HCT116 (cell line): Measurements from ENCODE around the gene OR6B2. TPM values are rescaled to one million over a fixed set of nuclear protein-coding genes. Genes with fewer than 3 reads are reported as not detected.

Experiments used
- ATAC-seq: fragments of 200-7000 bp; cut with Tn5 transposase; 2 replicates; pipeline ENCODE4 v1.9.1; 2020; ENCODE audit warnings: mild to moderate bottlenecking, moderate library complexity
- BruUV-seq: library from RNA; stranded (reverse); fragments of 400-500 nt; replicated peaks from 2 replicates; lab custom pipeline; 2021; lab: Mats Ljungman, UMichigan
- CTCF ChIA-PET: fragments of 300-600 bp; sonication (Branson Sonifier 250); formaldehyde crosslinking; loops from one replicate; lab custom pipeline; 2021; ENCODE audit warnings: antibody characterized with exemption; lab: Charles Lee
- POLR2A ChIA-PET: fragments of 300-600, 350-600 bp; sonication (Branson Sonifier 250); formaldehyde crosslinking; loops from one replicate; lab custom pipeline; 2021; ENCODE audit warnings: antibody characterized with exemption; lab: Charles Lee
- RAD21 ChIA-PET, 2 experiments: fragments of 300-600 bp; sonication (Branson Sonifier 250); formaldehyde crosslinking; loops; one replicate each; lab custom pipeline; 2023; ENCODE audit warnings: low total read pairs in 2 of 2; ENCODE audit not compliant: uncharacterized antibody in 2 of 2, unreplicated experiment in 2 of 2, low non-redundant PET in 1 of 2; lab: Charles Lee
- DNase-seq: peaks from one replicate; pipeline ENCODE4 v3.0.0-alpha.2; 2010; ENCODE audit warnings: low read depth, low spot score
- H2AFZ ChIP-seq: fragments of 200-600 bp; shearing (Covaris generic), sonication (generic); 2 replicates; pipeline ENCODE4 v1.6.1; 2017; ENCODE audit warnings: low read depth, mixed run types, mixed read lengths, antibody characterized with exemption, low read length; ENCODE audit not compliant: poor library complexity, severe bottlenecking
- H3K27ac ChIP-seq: 2 replicates; pipeline ENCODE4 v1.5.1; 2012; ENCODE audit warnings: low read depth, low read length
- H3K27me3 ChIP-seq: fragments of 200-600 bp; sonication (generic); 2 replicates; pipeline ENCODE4 v1.6.1; 2016; ENCODE audit warnings: mixed run types, low read length, mixed read lengths; ENCODE audit not compliant: insufficient read depth
- H3K36me3 ChIP-seq, 2 experiments: fragments of 200-500 bp in 1 of 2; fragments of 200-600 bp in 1 of 2; sonication (Bioruptor generic) in 1 of 2; sonication (generic) in 1 of 2; 2 replicates each; pipeline versions ENCODE4 v1.5.1 to v1.6.1; 2014 to 2016; ENCODE audit warnings: low read length in 2 of 2, inconsistent platforms in 1 of 2, mixed read lengths in 1 of 2, mixed run types in 1 of 2; ENCODE audit not compliant: insufficient read depth in 2 of 2, control insufficient read depth in 1 of 2
- H3K4me1 ChIP-seq, 2 experiments: fragments of 200-600 bp in 1 of 2; sonication (generic) in 1 of 2; 2 replicates each; pipeline versions ENCODE4 v1.5.1 to v1.6.1; 2012 to 2017; ENCODE audit warnings: low read length in 2 of 2, inconsistent platforms in 1 of 2, mild to moderate bottlenecking in 1 of 2, mixed read lengths in 1 of 2, mixed run types in 1 of 2, moderate library complexity in 1 of 2; ENCODE audit not compliant: insufficient read depth in 2 of 2, control insufficient read depth in 1 of 2
- H3K4me2 ChIP-seq: fragments of 200-600 bp; sonication (generic); 2 replicates; pipeline ENCODE4 v1.6.1; 2017; ENCODE audit warnings: mixed run types, low read length, mixed read lengths
- H3K4me3 ChIP-seq, 2 experiments: fragments of 200-600 bp in 1 of 2; sonication (generic) in 1 of 2; replicated peaks in 1 of 2; 2 replicates each; pipeline ENCODE4 v1.5.1; 2011 to 2016; ENCODE audit warnings: low read length in 2 of 2, control low read depth in 1 of 2, low read depth in 1 of 2, mild to moderate bottlenecking in 1 of 2, mixed read lengths in 1 of 2, mixed run types in 1 of 2
- H3K79me2 ChIP-seq: fragments of 200-600 bp; sonication (generic); 2 replicates; pipeline ENCODE4 v1.6.1; 2017; ENCODE audit warnings: mild to moderate bottlenecking, mixed run types, low read length, moderate library complexity, mixed read lengths; ENCODE audit not compliant: insufficient read depth
- H3K9ac ChIP-seq: fragments of 200-600 bp; sonication (generic); 2 replicates; pipeline ENCODE4 v1.6.1; 2016; ENCODE audit warnings: low read length, mixed read lengths
- H3K9me2 ChIP-seq: fragments of 200-600 bp; sonication (generic), shearing (Covaris generic); 2 replicates; pipeline ENCODE4 v1.6.1; 2017; ENCODE audit warnings: mixed run types, mild to moderate bottlenecking, moderate library complexity; ENCODE audit not compliant: insufficient read depth
- H3K9me3 ChIP-seq, 2 experiments: fragments of 200-500 bp in 1 of 2; fragments of 200-600 bp in 1 of 2; sonication (Bioruptor generic) in 1 of 2; sonication (generic) in 1 of 2; 2 replicates each; pipeline ENCODE4 v1.6.1; 2014 to 2017; ENCODE audit warnings: low read length in 2 of 2, mixed read lengths in 2 of 2, inconsistent platforms in 1 of 2, low read depth in 1 of 2, mild to moderate bottlenecking in 1 of 2, mixed run types in 1 of 2, moderate library complexity in 1 of 2; ENCODE audit not compliant: control insufficient read depth in 1 of 2, insufficient read depth in 1 of 2
- H4K20me1 ChIP-seq: fragments of 200-600 bp; sonication (generic), shearing (Covaris generic); 2 replicates; pipeline ENCODE4 v1.6.1; 2017; ENCODE audit warnings: mixed run types, mild to moderate bottlenecking, moderate library complexity; ENCODE audit not compliant: insufficient read depth
- CBX3 ChIP-seq: IDR thresholded peaks from 2 replicates; pipeline ENCODE4 v1.6.1; 2012; ENCODE audit warnings: low read depth
- CEBPB ChIP-seq: IDR thresholded peaks from 2 replicates; pipeline ENCODE4 v1.6.1; 2012; ENCODE audit warnings: low read depth
- CTCF ChIP-seq, 3 experiments: fragments of 200-600 bp in 1 of 3; sonication (generic) in 1 of 3; IDR thresholded peaks in 2 of 3; conservative IDR thresholded peaks in 1 of 3; 2 replicates each; pipeline ENCODE4 v1.5.1; 2012 to 2017; ENCODE audit warnings: low read depth in 2 of 3, low read length in 2 of 3, antibody characterized with exemption in 1 of 3, borderline replicate concordance in 1 of 3, control low read depth in 1 of 3, mild to moderate bottlenecking in 1 of 3, mixed read lengths in 1 of 3, mixed run types in 1 of 3, moderate library complexity in 1 of 3; ENCODE audit not compliant: insufficient read depth in 1 of 3
- EGR1 ChIP-seq: IDR thresholded peaks from 2 replicates; pipeline ENCODE4 v1.6.1; 2012; ENCODE audit warnings: low read depth
- ELF1 ChIP-seq: IDR thresholded peaks from 2 replicates; pipeline ENCODE4 v1.6.1; 2012; ENCODE audit warnings: low read depth, borderline replicate concordance
- EZH2 ChIP-seq: fragments of 200-600 bp; sonication (generic); IDR thresholded peaks from 2 replicates; pipeline ENCODE4 v1.6.1; 2017; ENCODE audit warnings: antibody characterized with exemption, mixed run types
- EZH2phosphoT487 ChIP-seq: fragments of 200-600 bp; IDR thresholded peaks from 2 replicates; pipeline ENCODE4 v1.6.1; 2018; ENCODE audit warnings: antibody characterized with exemption, borderline replicate concordance
- JUND ChIP-seq: IDR thresholded peaks from 2 replicates; pipeline ENCODE4 v1.6.1; 2012
- POLR2A ChIP-seq: IDR thresholded peaks from 2 replicates; pipeline ENCODE4 v1.7.0; 2011; ENCODE audit warnings: borderline replicate concordance; ENCODE audit not compliant: insufficient read depth, insufficient read length; ENCODE audit errors: extremely low read depth
- RAD21 ChIP-seq: IDR thresholded peaks from 2 replicates; pipeline ENCODE4 v1.6.1; 2012; ENCODE audit warnings: low read depth, mild to moderate bottlenecking
- SIN3A ChIP-seq: IDR thresholded peaks from 2 replicates; pipeline ENCODE4 v1.6.1; 2012; ENCODE audit warnings: low read depth
- SRF ChIP-seq: IDR thresholded peaks from 2 replicates; pipeline ENCODE4 v1.6.1; 2012; ENCODE audit warnings: low read depth
- TCF7L2 ChIP-seq: IDR thresholded peaks from 2 replicates; pipeline ENCODE4 v1.7.0; 2011; ENCODE audit warnings: borderline replicate concordance, inconsistent platforms; ENCODE audit not compliant: insufficient read depth, insufficient read length; ENCODE audit errors: extremely low read depth
- ZBTB33 ChIP-seq: IDR thresholded peaks from 2 replicates; pipeline ENCODE4 v1.6.1; 2011; ENCODE audit warnings: mild to moderate bottlenecking, low read length, moderate library complexity; ENCODE audit not compliant: insufficient replicate concordance; ENCODE audit errors: extremely low read depth
- ZFX ChIP-seq: fragments of 450-650 bp; IDR thresholded peaks from 2 replicates; pipeline ENCODE4 v1.6.1; 2017
- ZNF274 ChIP-seq: fragments of 200-500 bp; sonication (Bioruptor generic); IDR thresholded peaks from 2 replicates; pipeline ENCODE4 v1.6.1; 2014; ENCODE audit warnings: mild to moderate bottlenecking, low read depth, low read length, inconsistent platforms
- intact Hi-C: fragments of 100-400 bp; cut with micrococcal nuclease; formaldehyde crosslinking; loops from 2 replicates; pipeline ENCODE4 v1.10.0; 2022
- total RNA-seq: library from RNA; stranded (reverse); gene quantifications from one replicate; pipeline ENCODE4 v1.2.1, GENCODE V29; 2021; ENCODE audit not compliant: unreplicated experiment

Gene OR6B2
- total RNA-seq, 1 experiment from 2014 or later, result not detected

GRCh38 chr2:240060977-240061591 lies 30.9 kb upstream of the OR6B2 start:
- H4K20me1 ChIP-seq, result no peaks in the 10 kb centered on the region
- no peak overlapping the region for H3K4me3 ChIP-seq
- TF ChIP-seq EZH2phosphoT487 (no peak), CTCF (IDR thresholded peaks at IDR 0.05 in 2 of 3, conservative IDR thresholded peaks at IDR 0.05 in 1 of 3; ENCODE audit: borderline replicate concordance in 1 of 3, insufficient read depth in 1 of 3, low read depth in 2 of 3, low read length in 2 of 3) (peak; percentile 58 to 81 (median 74)), RAD21 (peak; percentile 90), SRF (0 out of 2 replicates have a peak, but pooled peaks have one; percentile 21), ZFX (no peak), CBX3 (0 out of 2 replicates have a peak, but pooled peaks have one; percentile 24)
- peak overlapping the region; percentile 86 for H2AFZ ChIP-seq
- no peaks in the 10 kb centered on the region for H3K9me2 ChIP-seq
- intact Hi-C loops, result loop anchor here (1.0 kb wide), 1 partner anchor 83 kb away; no protein-coding TSS in a partner anchor
- peaks cover 0 to 3% of the 10 kb centered on the region in 2 experiments; a peak in 1 of 4 replicates for H3K4me1 ChIP-seq
- H3K9me3 ChIP-seq, result no peaks in the 10 kb centered on the region
- CTCF ChIA-PET, result interaction anchor here (0.9 to 3.0 kb wide), 13 partner anchors 8 to 89 kb away, joined by 3 to 64 read pairs (median 3); partner anchors contain the start of gene OTOS
- peak; percentile 94 for ATAC-seq
- no peak overlapping the region for H3K27ac ChIP-seq
- peak; percentile 54 for DNase-seq
- RAD21 ChIA-PET, result interaction anchor here in 1 of 2 experiments (0.6 to 1.6 kb wide), 4 partner anchors 77 to 127 kb away, joined by 3 to 19 read pairs (median 4); no protein-coding TSS in a partner anchor
- H3K4me2 ChIP-seq, result peak overlapping the region; percentile 40; the same call in 1 of the 2 replicates
- H3K27me3 ChIP-seq, result peaks cover 14% of the 10 kb centered on the region
- POLR2A ChIA-PET, result no interaction called here
- H3K9ac ChIP-seq, result no peak overlapping the region
- no peaks in the 10 kb centered on the region for H3K36me3 ChIP-seq
- BruUV-seq, result no TSS peak
- no peaks in the 10 kb centered on the region for H3K79me2 ChIP-seq

GRCh38 chr2:240056678-240057077 lies 26.4 kb upstream of the OR6B2 start:
- ChIA-PET RAD21 (no interaction called here), POLR2A (no interaction called here), CTCF (no interaction called here)

More at GRCh38 chr2:240056678-240057077, 26.4 kb upstream of the OR6B2 start:
- Histone ChIP-seq H3K4me3 (no peak overlapping the region), H3K27ac (no peak overlapping the region), H3K4me2 (no peak overlapping the region), H3K9ac (no peak overlapping the region), H3K36me3 (no peaks in the 10 kb centered on the region), H3K79me2 (no peaks in the 10 kb centered on the region), H3K4me1 (peaks cover 0 to 3% of the 10 kb centered on the region in 2 experiments; a peak in 1 of 4 replicates), H3K9me3 (no peaks in the 10 kb centered on the region), H4K20me1 (no peaks in the 10 kb centered on the region), H2AFZ (no peak overlapping the region), H3K9me2 (no peaks in the 10 kb centered on the region), H3K27me3 (peaks cover 48% of the 10 kb centered on the region)
- DNase-seq, result no peak
- ATAC-seq, result no peak
- intact Hi-C loops, result no loop called here
- BruUV-seq, result no TSS peak
- TF ChIP-seq POLR2A, result no peak
- no peak for TF ChIP-seq TCF7L2
- no peak for TF ChIP-seq EGR1
- no peak for TF ChIP-seq CEBPB
- TF ChIP-seq SIN3A, result no peak
- no peak for TF ChIP-seq RAD21
- no peak for TF ChIP-seq EZH2phosphoT487
- no peak for TF ChIP-seq ZBTB33
- no peak for TF ChIP-seq EZH2
- no peak for TF ChIP-seq ZFX
- no peak for TF ChIP-seq ELF1
- TF ChIP-seq JUND, result no peak
- TF ChIP-seq ZNF274, result no peak
